Spleen (tissue), 7 donors: ENCODE data around the gene JAG1.

Experiments
- CTCF ChIP-seq, 11 experiments: fragments of 200-600 bp in 7 of 11; fragments of 450-650 bp in 4 of 11; sonication (generic) in 4 of 11; IDR thresholded peaks in 8 of 11; conservative IDR thresholded peaks in 3 of 11; 1 replicate in 7 of 11; 2 replicates in 4 of 11; pipeline versions ENCODE4 v1.4.0 to v1.8.0; 2016 to 2021; ENCODE audit warnings: antibody characterized with exemption in 11 of 11, inconsistent platforms in 4 of 11, mild to moderate bottlenecking in 1 of 11
- POLR2A ChIP-seq, 3 donors: fragments of 450-650 bp; IDR thresholded peaks; one replicate each; pipeline ENCODE4 v1.5.1; 2017; ENCODE audit warnings: antibody characterized with exemption in 3 of 3, mild to moderate bottlenecking in 1 of 3
- POLR2AphosphoS5 ChIP-seq, 3 donors: sonication (generic); formaldehyde crosslinking; IDR thresholded peaks; one replicate each; pipeline ENCODE4 v1.5.1; 2017; ENCODE audit warnings: antibody characterized with exemption in 3 of 3
- donor health status: DM: no; HTN: no; CAD: no; lungs with moderate emphysema.
- donor health status: DM: no; HTN: no; CAD: no.
- donor health status: DM: no; HTN: no; CAD: no.

- no peak for TF ChIP-seq POLR2A (IDR thresholded peaks at IDR 0.05)
- TF ChIP-seq CTCF (IDR thresholded peaks at IDR 0.05 in 8 of 11, conservative IDR thresholded peaks at IDR 0.05 in 3 of 11), result no peak
- TF ChIP-seq POLR2AphosphoS5 (IDR thresholded peaks at IDR 0.05), result no peak
These were observed 11.6 kb downstream of the JAG1 start for GRCh38 chr20:10662151-10662550.
